IgD-negative memory B cell (primary cell): Measurements from ENCODE around the gene HKDC1. TPM values are rescaled to one million over a fixed set of nuclear protein-coding genes. Genes with fewer than 3 reads are reported as not detected.
"Not testable (repeated sequence)": the region's sequence is repeated elsewhere in the genome, so short reads cannot be mapped to it uniquely, and the experiment has no call there.

ENCODE experiments used
- H3K27ac Mint-ChIP-seq, 3 donors: one replicate each; pipeline ENCODE4 v1.8.0; 2020 to 2022; ENCODE audit warnings: mild to moderate bottlenecking in 3 of 3, mixed read lengths in 3 of 3, moderate library complexity in 1 of 3
- H3K27me3 Mint-ChIP-seq: one replicate; pipeline ENCODE4 v1.8.0; 2021; ENCODE audit warnings: mixed read lengths
- H3K36me3 Mint-ChIP-seq: one replicate; pipeline ENCODE4 v1.8.0; 2020; ENCODE audit warnings: mild to moderate bottlenecking, mixed read lengths
- H3K4me1 Mint-ChIP-seq, 3 donors: one replicate each; pipeline ENCODE4 v1.8.0; 2020 to 2022; ENCODE audit warnings: mixed read lengths in 3 of 3, mild to moderate bottlenecking in 1 of 3
- H3K4me3 Mint-ChIP-seq, 4 donors: one replicate each; pipeline ENCODE4 v1.8.0; 2020 to 2022; ENCODE audit warnings: mild to moderate bottlenecking in 4 of 4, mixed read lengths in 4 of 4, moderate library complexity in 3 of 4
- H3K9me3 Mint-ChIP-seq, 3 donors: one replicate each; pipeline ENCODE4 v1.8.0; 2020 to 2021; ENCODE audit warnings: mixed read lengths in 3 of 3, mild to moderate bottlenecking in 1 of 3
- polyA plus RNA-seq: library from polyadenylated mRNA; unstranded; fragments of 300-500 nt; fragmentation: Illumina TruSeq; gene quantifications from one replicate; pipeline ENCODE4 v1.2.3, GENCODE V29; 2021

HKDC1 gene
- polyA plus RNA-seq, 1 donor from 2014 or later, result 0.43 TPM

DNA sequence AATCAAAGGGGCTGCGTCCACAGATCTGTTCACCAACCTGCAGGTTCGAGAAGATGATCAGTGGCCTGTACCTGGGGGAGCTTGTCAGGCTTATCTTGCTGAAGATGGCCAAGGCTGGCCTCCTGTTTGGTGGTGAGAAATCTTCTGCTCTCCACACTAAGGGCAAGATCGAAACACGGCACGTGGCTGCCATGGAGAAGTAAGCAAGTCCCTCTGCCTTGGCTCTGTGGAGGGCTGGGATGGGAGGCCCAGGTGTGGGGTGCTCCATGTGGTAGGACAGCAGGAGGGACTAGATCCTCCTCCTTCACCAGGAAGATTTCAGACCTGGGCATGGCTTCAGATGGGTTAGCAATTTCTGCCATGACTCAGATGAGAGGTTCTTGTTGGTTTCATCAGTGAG, 25.9 kb downstream of the HKDC1 start:
- Mint-ChIP-seq H3K36me3 (no peaks in the 10 kb centered on the region), H3K27ac (peak overlapping the region in 1 of 3 donors; percentile 71), H3K4me3 (no peak overlapping the region), H3K9me3 (no peaks in the 10 kb centered on the region), H3K4me1 (no peaks in the 10 kb centered on the region), H3K27me3 (no peaks in the 10 kb centered on the region)

DNA sequence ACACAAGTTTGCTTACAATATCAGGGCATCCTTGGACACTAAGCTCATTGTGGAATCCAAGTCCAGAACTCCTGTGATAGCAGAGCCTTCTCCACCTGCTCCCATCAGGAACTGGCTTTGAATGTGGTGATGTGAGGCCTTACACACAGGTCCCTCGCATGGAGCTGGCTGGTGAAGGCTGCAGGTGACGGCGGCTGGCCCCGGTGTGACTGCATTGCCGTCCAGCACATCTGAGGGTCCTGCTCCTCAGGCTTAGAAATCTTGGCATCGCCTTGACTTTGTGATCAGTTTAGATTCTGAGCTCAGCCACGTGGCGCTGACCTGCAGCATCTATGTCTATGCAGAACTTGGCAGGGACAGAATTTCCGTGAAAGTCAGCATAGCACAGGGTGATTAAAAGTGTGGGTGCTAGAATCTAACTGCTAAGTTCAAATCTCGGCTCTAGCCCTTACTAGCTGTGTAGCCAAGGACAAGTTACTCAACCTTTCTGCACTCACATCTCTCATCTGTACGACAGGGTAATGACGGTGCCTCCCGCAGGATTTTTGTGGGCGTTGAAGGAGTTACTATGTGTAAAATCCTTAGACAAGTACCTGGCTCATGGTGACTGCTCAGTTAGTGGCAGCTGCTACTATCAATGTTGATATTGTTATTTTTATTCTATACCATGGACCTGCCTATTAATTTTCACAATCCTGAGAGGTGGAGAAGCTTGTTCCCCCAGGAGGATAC, 26.6 kb downstream of the HKDC1 start:
- Mint-ChIP-seq H3K36me3 (no peaks in the 10 kb centered on the region), H3K4me1 (no peaks in the 10 kb centered on the region), H3K27ac (no peak overlapping the region), H3K4me3 (no peak overlapping the region), H3K27me3 (no peaks in the 10 kb centered on the region), H3K9me3 (no peaks in the 10 kb centered on the region)

DNA sequence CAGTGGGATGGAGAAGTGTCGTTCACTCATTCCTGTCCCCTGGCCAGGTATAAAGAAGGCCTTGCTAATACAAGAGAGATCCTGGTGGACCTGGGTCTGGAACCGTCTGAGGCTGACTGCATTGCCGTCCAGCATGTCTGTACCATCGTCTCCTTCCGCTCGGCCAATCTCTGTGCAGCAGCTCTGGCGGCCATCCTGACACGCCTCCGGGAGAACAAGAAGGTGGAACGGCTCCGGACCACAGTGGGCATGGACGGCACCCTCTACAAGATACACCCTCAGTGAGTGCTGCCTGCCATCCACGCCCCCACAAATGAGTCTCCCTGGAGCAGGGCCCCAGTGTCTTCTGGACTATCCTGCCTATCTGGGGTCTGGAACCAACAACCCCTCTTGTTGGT, 27.2 kb downstream of the HKDC1 start:
- Mint-ChIP-seq H3K9me3 (no peaks in the 10 kb centered on the region), H3K27ac (peak overlapping the region in 1 of 3 donors; percentile 53), H3K4me3 (no peak overlapping the region), H3K27me3 (no peaks in the 10 kb centered on the region), H3K36me3 (no peaks in the 10 kb centered on the region), H3K4me1 (no peaks in the 10 kb centered on the region)

DNA sequence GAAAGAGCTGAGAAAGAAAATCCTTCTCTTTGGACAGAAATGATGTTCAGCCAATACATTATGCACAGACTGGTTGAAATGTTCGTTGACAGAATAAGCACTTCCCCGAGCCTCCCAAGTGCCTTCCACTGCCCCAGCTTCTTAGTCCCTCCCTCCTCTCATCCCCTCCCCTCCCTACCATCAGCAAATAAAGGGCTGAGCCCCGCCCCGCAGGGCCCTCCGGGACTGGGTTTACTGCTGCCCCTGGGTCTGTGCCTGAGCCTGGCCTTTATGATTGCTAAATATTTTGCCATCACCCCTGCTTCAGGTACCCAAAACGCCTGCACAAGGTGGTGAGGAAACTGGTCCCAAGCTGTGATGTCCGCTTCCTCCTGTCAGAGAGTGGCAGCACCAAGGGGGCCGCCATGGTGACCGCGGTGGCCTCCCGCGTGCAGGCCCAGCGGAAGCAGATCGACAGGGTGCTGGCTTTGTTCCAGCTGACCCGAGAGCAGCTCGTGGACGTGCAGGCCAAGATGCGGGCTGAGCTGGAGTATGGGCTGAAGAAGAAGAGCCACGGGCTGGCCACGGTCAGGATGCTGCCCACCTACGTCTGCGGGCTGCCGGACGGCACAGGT, 28.1 kb downstream of the HKDC1 start:
- no peaks in the 10 kb centered on the region for H3K36me3 Mint-ChIP-seq
- no peak overlapping the region for H3K4me3 Mint-ChIP-seq
- H3K27me3 Mint-ChIP-seq, result no peaks in the 10 kb centered on the region
- H3K4me1 Mint-ChIP-seq, result no peaks in the 10 kb centered on the region
- H3K27ac Mint-ChIP-seq, result no peak overlapping the region
- H3K9me3 Mint-ChIP-seq, result no peaks in the 10 kb centered on the region

DNA sequence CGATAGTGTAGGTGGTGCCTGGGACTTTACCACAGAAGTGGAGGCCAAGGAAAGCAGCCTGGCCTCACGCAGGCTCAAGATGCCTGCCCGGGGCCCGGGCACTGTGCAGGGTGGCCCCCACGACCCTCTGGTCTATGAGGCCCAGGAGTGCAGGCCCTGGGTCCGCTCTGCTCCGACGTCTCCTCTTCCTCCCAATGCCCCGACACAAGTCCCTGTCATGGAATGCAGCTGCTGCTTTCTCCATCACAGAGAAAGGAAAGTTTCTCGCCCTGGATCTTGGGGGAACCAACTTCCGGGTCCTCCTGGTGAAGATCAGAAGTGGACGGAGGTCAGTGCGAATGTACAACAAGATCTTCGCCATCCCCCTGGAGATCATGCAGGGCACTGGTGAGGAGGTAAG, 29.9 kb downstream of the HKDC1 start:
- H3K9me3 Mint-ChIP-seq, result no peaks in the 10 kb centered on the region

DNA sequence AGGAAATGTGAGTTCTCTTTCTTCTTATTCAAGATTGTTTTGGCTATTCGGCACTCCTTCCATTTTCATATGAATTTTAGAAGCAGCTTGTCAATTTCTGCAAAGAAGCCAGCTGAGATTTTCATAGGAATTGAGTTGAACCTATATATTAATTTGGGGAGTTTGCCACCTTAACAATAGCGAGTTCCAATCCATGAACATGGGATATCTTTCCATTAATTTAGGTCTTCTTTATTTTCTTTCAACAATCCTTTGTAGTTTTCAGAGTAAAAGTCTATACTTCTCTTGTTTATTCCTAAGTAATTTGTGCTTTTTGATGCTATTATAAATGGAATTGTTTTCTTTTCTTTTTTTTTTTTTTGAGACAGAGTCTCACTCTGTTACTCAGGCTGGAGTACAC, 31.3 kb downstream of the HKDC1 start:
- H3K4me1 Mint-ChIP-seq, H3K27ac Mint-ChIP-seq, H3K9me3 Mint-ChIP-seq, H3K4me3 Mint-ChIP-seq, H3K27me3 Mint-ChIP-seq, H3K36me3 Mint-ChIP-seq: not testable (repeated sequence)

More for the DNA sequence above, 29.9 kb downstream of the HKDC1 start:
- Mint-ChIP-seq H3K27me3 (peaks cover 2% of the 10 kb centered on the region), H3K27ac (no peak overlapping the region), H3K4me3 (no peak overlapping the region), H3K36me3 (no peaks in the 10 kb centered on the region), H3K4me1 (no peaks in the 10 kb centered on the region)

DNA sequence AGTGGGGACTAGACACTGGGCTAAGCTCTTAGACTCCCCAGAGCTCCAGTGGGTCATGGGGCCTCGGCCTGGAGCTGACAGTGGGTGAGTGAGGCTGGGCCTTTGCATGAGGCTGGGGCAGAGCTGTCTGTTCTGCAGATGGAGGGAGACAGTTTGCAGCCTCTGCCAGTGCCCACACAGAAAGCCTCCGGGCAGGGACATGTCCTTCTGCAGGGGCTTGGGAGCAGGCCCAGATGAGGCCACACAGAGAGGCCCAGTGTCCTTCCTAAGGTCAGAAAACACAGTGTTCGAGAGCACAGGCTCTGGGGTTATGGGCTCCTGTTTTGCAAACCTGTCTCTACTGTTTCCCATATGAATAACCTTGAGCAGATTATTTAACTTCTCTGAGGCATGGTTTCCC, 33.0 kb downstream of the HKDC1 start:
- Mint-ChIP-seq H3K27me3 (peaks cover 4% of the 10 kb centered on the region), H3K36me3 (no peaks in the 10 kb centered on the region), H3K4me1 (no peaks in the 10 kb centered on the region), H3K9me3 (no peaks in the 10 kb centered on the region), H3K27ac (no peak overlapping the region), H3K4me3 (no peak overlapping the region)

DNA sequence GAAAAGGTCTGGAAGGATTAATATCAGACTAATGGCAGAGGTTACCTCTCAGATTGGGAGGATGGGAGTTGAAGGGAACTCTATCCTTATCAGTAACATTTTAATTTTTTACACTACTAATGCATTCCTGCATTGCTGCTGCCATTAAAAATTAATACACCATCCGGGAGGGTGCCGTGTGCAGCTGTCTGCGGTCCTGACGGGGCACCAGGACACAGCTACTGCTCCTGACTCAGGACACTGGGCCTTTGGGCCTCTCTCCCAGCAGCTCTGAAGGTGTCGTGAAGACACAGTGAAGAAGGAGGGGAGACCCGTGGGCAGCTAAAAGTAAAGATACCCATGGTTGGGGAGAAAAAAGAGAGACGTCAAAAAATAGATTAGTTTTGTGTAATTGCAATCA, 34.7 kb downstream of the HKDC1 start:
- Mint-ChIP-seq H3K27me3 (peaks cover 4% of the 10 kb centered on the region), H3K36me3 (no peaks in the 10 kb centered on the region), H3K9me3 (peaks cover 4 to 8% (median 5%) of the 10 kb centered on the region in 3 donors), H3K27ac (no peak overlapping the region), H3K4me3 (no peak overlapping the region), H3K4me1 (no peaks in the 10 kb centered on the region)

DNA sequence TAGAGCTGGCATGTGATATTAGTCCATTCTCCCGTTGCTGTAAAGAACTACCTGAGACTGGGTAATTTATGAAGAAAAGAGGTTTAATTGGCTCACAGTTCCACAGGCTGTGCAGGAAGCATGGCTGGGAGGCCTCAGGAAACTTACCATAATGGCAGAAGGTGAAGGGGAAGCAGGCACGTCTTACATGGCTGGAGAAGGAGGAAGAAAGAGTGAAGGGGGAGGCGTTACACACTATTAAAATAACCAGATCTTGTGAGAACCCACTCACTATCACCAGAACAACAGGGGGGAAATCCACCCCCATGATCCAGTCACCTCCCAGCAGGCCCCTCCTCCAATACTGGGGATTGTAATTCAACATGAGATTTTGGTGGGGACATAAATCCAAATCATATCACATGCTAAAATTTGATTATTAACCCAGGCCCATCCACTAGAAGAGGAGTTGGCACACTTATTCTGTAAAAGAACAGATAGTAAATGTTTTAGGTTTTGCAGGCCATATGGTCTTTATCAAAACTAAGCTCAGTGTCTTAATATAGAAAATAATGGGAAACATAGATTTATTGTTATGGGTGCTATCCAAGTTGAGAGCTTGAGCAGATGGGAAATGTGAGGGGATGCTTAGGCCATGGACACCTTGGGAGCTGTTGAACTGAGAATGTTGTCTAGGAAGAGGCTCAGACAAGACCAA, 39.6 kb downstream of the HKDC1 start:
- Mint-ChIP-seq H3K27ac (no peak overlapping the region), H3K9me3 (peaks cover 4 to 8% (median 5%) of the 10 kb centered on the region in 3 donors), H3K27me3 (peaks cover 3% of the 10 kb centered on the region), H3K4me1 (peaks cover 4 to 6% (median 5%) of the 10 kb centered on the region in 3 donors), H3K36me3 (peaks cover 2% of the 10 kb centered on the region), H3K4me3 (peak overlapping the region in 1 of 4 donors; percentile 50)

DNA sequence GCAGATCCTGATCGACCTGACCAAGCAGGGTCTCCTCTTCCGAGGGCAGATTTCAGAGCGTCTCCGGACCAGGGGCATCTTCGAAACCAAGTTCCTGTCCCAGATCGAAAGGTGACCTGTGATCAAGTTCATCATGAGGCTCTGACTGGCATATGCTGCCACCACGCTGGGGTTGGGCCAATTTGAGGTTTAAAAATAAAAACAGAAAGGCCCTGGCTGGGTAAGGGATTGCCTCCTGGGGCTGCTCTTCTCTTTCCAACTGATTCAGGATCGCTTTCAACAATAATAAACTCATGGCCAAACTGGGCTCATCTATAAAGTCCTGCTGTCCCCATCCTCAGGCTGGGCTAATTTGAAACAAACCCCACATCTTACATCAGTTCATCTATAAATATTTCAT, 41.1 kb downstream of the HKDC1 start:
- Mint-ChIP-seq H3K4me3 (no peak overlapping the region), H3K27ac (no peak overlapping the region), H3K36me3 (peaks cover 2% of the 10 kb centered on the region), H3K27me3 (peaks cover 3% of the 10 kb centered on the region), H3K4me1 (peaks cover 4 to 6% (median 5%) of the 10 kb centered on the region in 3 donors), H3K9me3 (peaks cover 4 to 8% (median 5%) of the 10 kb centered on the region in 3 donors)

DNA sequence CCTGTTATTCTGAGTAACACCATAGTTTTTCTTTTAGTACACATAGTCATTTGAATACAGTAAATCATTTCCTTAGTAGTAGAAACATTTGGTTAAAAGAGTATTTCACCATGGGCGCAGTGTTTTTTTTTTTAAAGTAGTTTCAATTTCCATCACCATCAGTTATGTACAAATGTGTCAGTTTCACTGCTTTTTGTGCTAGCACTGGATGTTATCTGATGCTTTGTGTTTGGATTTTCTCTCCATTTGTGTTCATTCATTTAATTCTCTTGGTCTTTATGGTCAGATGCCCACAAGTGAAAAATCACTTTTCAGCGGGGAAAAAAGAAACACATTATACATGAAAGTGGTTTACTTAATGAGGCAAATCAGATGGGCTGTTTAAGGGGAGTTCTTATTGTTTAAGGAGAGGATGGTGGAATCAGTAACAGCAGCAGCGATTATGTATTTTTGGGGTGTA, 42.2 kb downstream of the HKDC1 start:
- no peak overlapping the region for H3K4me3 Mint-ChIP-seq
- peaks cover 4 to 6% (median 5%) of the 10 kb centered on the region in 3 donors for H3K4me1 Mint-ChIP-seq
- H3K27ac Mint-ChIP-seq, result no peak overlapping the region
- H3K9me3 Mint-ChIP-seq, result peaks cover 4 to 8% (median 5%) of the 10 kb centered on the region in 3 donors
- peaks cover 2% of the 10 kb centered on the region for H3K36me3 Mint-ChIP-seq
- H3K27me3 Mint-ChIP-seq, result peaks cover 3% of the 10 kb centered on the region

DNA sequence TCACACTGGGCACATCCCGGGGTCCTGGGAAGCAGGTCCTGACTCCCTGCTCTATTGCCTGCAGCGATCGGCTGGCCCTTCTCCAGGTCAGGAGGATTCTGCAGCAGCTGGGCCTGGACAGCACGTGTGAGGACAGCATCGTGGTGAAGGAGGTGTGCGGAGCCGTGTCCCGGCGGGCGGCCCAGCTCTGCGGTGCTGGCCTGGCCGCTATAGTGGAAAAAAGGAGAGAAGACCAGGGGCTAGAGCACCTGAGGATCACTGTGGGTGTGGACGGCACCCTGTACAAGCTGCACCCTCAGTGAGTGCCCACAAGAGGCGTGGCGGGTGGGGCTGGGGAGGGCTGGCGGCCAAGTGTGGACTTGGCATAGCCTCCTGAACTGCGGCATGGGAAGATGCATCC, 45.4 kb downstream of the HKDC1 start:
- no peak overlapping the region for H3K27ac Mint-ChIP-seq
- H3K27me3 Mint-ChIP-seq, result peaks cover 6% of the 10 kb centered on the region
- peaks cover 5 to 6% (median 6%) of the 10 kb centered on the region in 3 donors for H3K4me1 Mint-ChIP-seq
- peaks cover 1% of the 10 kb centered on the region for H3K36me3 Mint-ChIP-seq
- no peak overlapping the region for H3K4me3 Mint-ChIP-seq
- H3K9me3 Mint-ChIP-seq, result peaks cover 0 to 2% (median 0%) of the 10 kb centered on the region in 3 donors

DNA sequence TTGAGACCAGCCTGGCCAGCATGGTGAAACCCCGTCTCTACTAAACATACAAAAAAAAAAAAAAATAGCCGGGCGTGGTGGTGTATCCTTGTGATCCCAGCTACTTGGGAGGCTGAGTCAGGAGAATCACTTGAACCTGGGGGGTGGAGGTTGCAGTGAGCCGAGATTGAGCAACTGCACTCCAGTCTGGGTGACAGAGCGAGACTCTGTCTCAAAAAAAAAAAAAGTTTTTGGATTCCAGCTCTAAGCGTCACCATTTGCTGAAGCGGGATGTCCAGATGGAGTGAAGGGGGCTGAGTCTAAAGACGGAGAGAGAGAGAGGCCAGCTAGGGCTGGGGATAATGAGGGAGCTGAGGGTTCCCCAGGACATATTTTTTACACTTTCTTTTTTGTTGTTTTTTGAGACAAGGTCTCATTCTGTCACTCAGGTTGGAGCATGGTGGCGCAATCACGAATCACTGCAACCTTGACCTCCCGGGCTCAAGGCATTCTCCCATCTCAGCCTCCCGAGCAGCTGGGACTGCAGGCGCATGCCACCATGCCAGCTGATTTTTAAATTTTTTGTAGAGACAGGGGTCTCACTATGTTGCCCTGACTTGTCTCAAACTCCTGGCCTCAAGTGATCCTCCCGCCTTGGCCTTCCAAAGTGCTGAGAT, 48.8 kb downstream of the HKDC1 start:
- no peaks in the 10 kb centered on the region for H3K36me3 Mint-ChIP-seq
- H3K4me1 Mint-ChIP-seq, result peaks cover 2 to 6% (median 6%) of the 10 kb centered on the region in 3 donors
- peaks cover 4% of the 10 kb centered on the region for H3K27me3 Mint-ChIP-seq
- peaks cover 0 to 2% (median 0%) of the 10 kb centered on the region in 3 donors for H3K9me3 Mint-ChIP-seq
- H3K27ac Mint-ChIP-seq, result no peak overlapping the region
- H3K4me3 Mint-ChIP-seq, result no peak overlapping the region

DNA sequence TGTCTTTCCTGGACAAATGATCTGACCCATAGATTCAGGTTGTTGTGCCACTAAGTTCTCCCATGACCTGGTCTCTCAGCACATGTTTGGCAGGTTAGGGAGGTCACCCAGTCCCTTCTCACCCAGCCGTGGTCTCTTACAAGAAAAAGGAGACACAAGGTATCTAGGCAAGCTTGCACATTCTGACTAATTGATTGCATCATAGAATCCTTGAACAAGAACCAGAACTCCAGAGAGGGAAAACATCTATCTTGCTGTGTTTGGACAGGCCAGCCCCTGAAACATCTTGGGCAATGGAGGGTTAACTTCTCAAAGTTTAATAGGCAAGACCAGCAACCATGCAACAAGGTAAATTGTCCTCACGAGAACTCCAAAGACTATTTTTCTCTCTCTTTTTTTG, 49.6 kb downstream of the HKDC1 start:
- Mint-ChIP-seq H3K4me3 (no peak overlapping the region), H3K27ac (no peak overlapping the region), H3K36me3 (no peaks in the 10 kb centered on the region), H3K9me3 (peaks cover 0 to 2% (median 0%) of the 10 kb centered on the region in 3 donors), H3K4me1 (peaks cover 2 to 6% (median 6%) of the 10 kb centered on the region in 3 donors), H3K27me3 (peaks cover 4% of the 10 kb centered on the region)

DNA sequence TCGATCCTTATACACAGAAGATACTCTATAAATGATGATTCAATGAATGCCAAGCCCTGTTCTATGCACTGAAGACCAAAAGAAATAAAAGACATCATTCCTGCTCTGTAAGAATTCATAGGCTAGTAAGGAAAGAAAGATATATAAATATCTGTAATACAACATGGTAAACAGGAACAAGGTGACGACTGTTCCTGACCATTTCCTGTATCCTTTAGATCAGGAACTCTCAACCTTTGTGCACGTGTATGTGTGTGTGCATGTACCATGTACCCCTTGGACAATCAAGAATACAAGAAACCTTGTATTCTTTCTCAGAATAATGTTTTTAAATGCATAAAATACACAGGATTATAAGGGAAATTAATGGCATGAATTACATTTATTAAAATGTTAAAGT, 50.9 kb downstream of the HKDC1 start:
- peaks cover 2 to 6% (median 6%) of the 10 kb centered on the region in 3 donors for H3K4me1 Mint-ChIP-seq
- H3K27me3 Mint-ChIP-seq, result peaks cover 4% of the 10 kb centered on the region

More for the DNA sequence above, 50.9 kb downstream of the HKDC1 start:
- Mint-ChIP-seq H3K36me3 (no peaks in the 10 kb centered on the region), H3K4me3 (no peak overlapping the region), H3K9me3 (peaks cover 0 to 2% (median 0%) of the 10 kb centered on the region in 3 donors), H3K27ac (no peak overlapping the region)
